ENCODE data around the gene MRGPRF.

The MRGPRF gene

GRCh38 chr11:68955607-68955958 is 57.5 kb downstream of the MRGPRF start:
- in situ Hi-C loops (cut with MboI; ENCODE audit: low pct_unique_long_range_greater_than_20kb, low sequenced_read_pairs, unreplicated experiment): no loop called here
- no peak for TF ChIP-seq CTCF (IDR thresholded peaks at IDR 0.05; ENCODE audit: extremely low read depth, insufficient read depth, missing control alignments)

GRCh38 chr11:68954836-68955606 is 58.0 kb downstream of the MRGPRF start:
- in situ Hi-C loops (cut with MboI; ENCODE audit: low pct_unique_long_range_greater_than_20kb, low sequenced_read_pairs, unreplicated experiment): no loop called here
- no peak for DNase-seq (ENCODE audit: low spot score)
- no peak for TF ChIP-seq CTCF (IDR thresholded peaks at IDR 0.05; ENCODE audit: extremely low read depth, insufficient read depth, missing control alignments)

More at GRCh38 chr11:68955607-68955958, 57.5 kb downstream of the MRGPRF start:
- DNase-seq (ENCODE audit: low spot score): no peak
